NCI-H526 treated with DMSO at 0.1 percent for 48 hours (cell line): ENCODE results near the gene TMEM151B.
A peak's percentile ranks its signal among the peaks of the same experiment; 100 is the strongest.

Source experiments
- DNase-seq: peaks from one replicate; lab custom pipeline; 2025; lab: John Stamatoyannopoulos, UW

Gene TMEM151B

GRCh38 chr6:44264154-44265006, 5.9 kb upstream of the TMEM151B start:
- no peak for DNase-seq

DNA sequence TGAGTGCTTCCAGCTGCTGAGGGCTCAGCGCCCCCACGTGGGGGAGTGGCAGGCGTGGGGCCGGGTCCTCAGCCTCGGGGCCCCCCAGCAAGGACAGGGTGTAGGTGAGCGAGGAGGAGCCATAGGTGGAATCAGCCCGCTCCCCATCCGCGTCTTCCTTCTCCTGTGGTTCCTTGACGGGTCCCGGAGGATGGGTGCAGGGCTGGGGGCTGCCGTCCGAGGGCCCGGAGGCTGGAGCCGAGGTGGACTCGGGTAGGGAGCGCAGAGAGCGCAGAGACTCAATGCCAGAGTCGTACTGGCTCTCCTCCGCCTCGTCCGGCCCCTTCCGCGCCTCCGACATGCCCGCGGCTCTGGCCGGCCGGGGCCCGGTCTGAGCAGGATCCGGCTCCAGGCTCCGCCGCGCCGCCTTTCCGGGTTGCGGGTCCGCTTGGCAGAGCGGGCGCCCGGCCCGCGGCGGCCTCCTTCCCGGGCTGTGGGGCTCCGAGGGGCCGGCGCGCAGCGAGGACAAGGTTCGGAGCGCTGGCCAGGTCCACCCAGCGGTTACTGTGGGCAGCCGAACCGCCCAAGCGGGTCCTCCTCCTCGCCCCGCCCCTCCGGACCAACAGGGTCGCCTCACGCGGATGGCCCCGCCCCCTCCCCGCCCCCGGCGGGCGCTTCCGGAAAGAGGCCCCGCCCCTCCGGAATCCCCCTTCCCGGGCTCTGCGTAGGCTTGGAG, 5.1 kb upstream of the TMEM151B start, which contains the start of gene NFKBIE:
TSS of gene NFKBIE (minus strand) at position 545 of the 715 bp plus-strand sequence. CDS start at position 340, 205 bp downstream.
- peak; percentile 81 for DNase-seq

- DNase-seq = no peak
Observed at GRCh38 chr6:44265722-44266233, 4.5 kb upstream of the TMEM151B start.

GRCh38 chr6:44266347-44266746, 3.9 kb upstream of the TMEM151B start:
- no peak for DNase-seq

GRCh38 chr6:44267252-44267651, 3.0 kb upstream of the TMEM151B start:
- no peak for DNase-seq

- DNase-seq = peak; percentile 21
Observed at GRCh38 chr6:44268095-44268628, 2.1 kb upstream of the TMEM151B start.

- no peak for DNase-seq
Observed at GRCh38 chr6:44269178-44269920, 901 bp upstream of the TMEM151B start.

DNA sequence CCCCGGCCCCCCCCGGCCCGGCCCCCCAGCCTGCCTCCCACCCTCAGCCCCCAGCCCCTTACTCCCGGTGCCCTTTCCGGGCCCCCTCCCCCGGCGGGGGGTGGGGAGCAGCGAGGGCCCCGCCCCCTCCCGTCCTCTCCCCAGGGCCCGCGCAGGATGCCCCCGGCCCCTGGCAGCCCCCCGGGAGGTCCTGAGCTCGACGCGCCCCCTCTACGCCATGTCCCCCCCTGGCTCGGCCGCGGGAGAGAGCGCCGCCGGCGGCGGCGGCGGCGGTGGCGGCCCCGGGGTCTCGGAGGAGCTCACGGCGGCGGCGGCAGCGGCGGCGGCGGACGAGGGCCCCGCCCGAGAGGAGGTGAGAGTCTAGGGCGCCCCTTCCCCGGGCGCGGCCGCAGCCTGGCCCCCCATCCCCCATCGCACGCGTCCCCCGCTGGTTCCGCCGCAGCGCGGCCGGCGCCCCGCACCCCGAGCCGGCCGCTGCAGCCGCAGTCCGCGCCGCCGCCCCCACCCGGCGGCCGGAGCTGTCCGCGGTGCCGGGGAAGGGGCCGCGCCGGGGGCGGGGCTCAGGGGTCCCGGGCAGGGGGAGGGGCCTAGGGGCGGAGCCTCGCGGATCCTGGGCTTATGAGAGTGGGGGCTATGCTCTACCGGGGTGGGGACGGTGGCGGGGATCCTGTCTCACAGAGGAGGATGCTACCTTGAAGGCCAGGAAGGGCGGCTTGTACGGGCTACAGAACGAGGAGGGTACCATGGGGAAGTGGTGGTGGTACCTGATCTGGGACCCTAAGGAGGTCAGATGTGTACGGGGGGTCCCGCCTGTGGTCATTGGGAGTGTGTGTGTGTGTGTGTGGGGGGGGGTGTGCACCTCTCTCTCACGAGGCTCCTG, 516 bp downstream of the TMEM151B start:
- no peak for DNase-seq

DNA sequence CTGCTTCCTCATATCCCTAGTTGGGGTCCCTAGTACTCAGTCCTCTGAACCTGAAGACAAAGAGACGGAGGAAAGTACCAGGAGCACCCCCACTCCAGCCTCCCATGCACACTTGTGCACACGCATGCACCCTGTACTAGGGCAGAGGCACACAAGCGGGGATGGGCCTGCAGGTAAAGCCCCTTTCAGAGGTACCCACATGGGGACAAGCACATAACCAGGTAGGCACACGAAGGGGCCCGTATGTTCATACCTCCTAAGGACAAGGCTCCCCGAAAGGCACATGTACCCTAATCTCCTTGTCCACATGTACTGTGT, 1.1 kb downstream of the TMEM151B start:
- no peak for DNase-seq

- DNase-seq = no peak
Observed at GRCh38 chr6:44271914-44272313, 1.7 kb downstream of the TMEM151B start.

- DNase-seq = no peak
Observed at GRCh38 chr6:44272529-44272928, 2.3 kb downstream of the TMEM151B start.

GRCh38 chr6:44272999-44273566, 2.8 kb downstream of the TMEM151B start:
- no peak for DNase-seq

DNA sequence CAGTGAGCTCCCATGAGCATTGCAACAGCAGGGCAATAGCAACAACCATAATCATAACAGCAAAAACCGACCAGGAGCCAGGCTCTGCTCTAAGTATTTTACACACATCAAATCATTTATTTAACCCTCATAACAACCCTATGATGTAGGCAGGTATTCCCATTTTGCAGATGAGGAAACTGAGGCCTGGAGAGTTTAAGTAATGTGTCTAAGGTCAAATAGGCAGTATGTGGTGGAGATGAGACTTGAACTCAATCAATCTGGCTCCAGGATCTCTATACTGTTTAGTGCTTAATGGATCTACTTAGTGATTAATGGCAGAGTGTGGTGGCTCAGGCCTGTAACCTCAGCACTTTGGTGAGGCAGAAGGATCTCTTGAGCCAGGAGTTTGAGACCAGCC, 3.4 kb downstream of the TMEM151B start:
- DNase-seq = no peak

GRCh38 chr6:44275271-44275748, 5.1 kb downstream of the TMEM151B start:
- DNase-seq = no peak

DNA sequence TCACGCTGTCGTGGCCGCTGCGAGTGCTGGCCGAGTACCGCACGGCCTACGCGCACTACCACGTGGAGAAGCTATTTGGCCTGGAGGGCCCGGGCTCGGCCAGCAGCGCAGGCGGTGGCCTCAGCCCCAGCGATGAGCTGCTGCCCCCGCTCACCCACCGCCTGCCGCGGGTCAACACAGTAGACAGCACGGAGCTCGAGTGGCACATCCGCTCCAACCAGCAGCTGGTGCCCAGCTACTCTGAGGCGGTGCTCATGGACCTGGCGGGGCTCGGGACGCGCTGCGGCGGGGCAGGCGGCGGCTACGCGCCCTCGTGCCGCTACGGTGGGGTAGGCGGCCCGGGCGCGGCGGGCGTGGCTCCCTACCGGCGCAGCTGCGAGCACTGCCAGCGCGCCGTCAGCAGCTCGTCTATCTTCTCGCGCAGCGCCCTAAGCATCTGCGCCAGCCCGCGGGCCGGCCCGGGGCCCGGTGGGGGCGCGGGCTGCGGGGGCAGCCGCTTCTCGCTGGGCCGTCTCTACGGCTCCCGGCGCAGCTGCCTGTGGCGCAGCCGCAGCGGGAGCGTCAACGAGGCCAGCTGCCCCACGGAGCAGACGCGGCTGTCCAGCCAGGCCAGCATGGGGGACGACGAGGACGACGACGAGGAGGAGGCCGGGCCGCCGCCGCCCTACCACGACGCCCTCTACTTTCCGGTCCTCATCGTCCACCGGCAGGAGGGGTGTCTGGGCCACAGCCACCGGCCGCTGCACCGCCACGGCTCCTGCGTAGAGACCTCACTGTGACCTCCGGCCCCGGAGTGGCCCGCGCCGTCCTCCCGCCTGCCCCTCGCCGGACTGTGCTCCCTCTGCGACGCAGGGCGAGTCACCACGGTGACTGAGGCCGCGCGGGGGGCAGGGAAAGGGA, 5.7 kb downstream of the TMEM151B start:
- no peak for DNase-seq

- DNase-seq = no peak
Observed at GRCh38 chr6:44276667-44277640, 6.7 kb downstream of the TMEM151B start.

GRCh38 chr6:44277763-44278162, 7.5 kb downstream of the TMEM151B start:
- DNase-seq = no peak

- no peak for DNase-seq
Observed at GRCh38 chr6:44278315-44278714, 8.1 kb downstream of the TMEM151B start.
